ENCODE measurements around the gene GPC6.

GRCh38 chr13:93744033-93744432, 517.4 kb downstream of the GPC6 start:
- TF ChIP-seq, protein P1, sequence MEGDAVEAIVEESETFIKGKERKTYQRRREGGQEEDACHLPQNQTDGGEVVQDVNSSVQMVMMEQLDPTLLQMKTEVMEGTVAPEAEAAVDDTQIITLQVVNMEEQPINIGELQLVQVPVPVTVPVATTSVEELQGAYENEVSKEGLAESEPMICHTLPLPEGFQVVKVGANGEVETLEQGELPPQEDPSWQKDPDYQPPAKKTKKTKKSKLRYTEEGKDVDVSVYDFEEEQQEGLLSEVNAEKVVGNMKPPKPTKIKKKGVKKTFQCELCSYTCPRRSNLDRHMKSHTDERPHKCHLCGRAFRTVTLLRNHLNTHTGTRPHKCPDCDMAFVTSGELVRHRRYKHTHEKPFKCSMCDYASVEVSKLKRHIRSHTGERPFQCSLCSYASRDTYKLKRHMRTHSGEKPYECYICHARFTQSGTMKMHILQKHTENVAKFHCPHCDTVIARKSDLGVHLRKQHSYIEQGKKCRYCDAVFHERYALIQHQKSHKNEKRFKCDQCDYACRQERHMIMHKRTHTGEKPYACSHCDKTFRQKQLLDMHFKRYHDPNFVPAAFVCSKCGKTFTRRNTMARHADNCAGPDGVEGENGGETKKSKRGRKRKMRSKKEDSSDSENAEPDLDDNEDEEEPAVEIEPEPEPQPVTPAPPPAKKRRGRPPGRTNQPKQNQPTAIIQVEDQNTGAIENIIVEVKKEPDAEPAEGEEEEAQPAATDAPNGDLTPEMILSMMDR (IDR thresholded peaks at IDR 0.05; ENCODE audit: insufficient read depth, low read length, poor library complexity, severe bottlenecking), result no peak
- no peak for TF ChIP-seq EZH2phosphoT487 (conservative IDR thresholded peaks at IDR 0.05; ENCODE audit: low read length)
